CD4-positive, alpha-beta T cell (primary cell): Measurements from ENCODE around the gene IL6R. TPM values are rescaled to one million over a fixed set of nuclear protein-coding genes. Genes with fewer than 3 reads are reported as not detected.

Experiments used
- ATAC-seq: fragments of 200-7000 bp; cut with Tn5 transposase; one replicate; pipeline ENCODE4 v1.10.0; 2022; ENCODE audit warnings: mild to moderate bottlenecking; ENCODE audit not compliant: poor library complexity
- CTCF ChIA-PET: fragments of 350-600 bp; sonication (Branson Sonifier 250); formaldehyde crosslinking; loops from one replicate; lab custom pipeline; 2021; ENCODE audit warnings: antibody characterized with exemption, inconsistent platforms; lab: Charles Lee
- POLR2A ChIA-PET: fragments of 350-600 bp; sonication (Branson Sonifier 250); formaldehyde crosslinking; loops from one replicate; lab custom pipeline; 2021; ENCODE audit warnings: antibody characterized with exemption, inconsistent platforms; lab: Charles Lee
- DNase-seq, 14 experiments: peaks; one replicate each; pipeline ENCODE4 v3.0.0-alpha.2; 2013 to 2020; ENCODE audit warnings: mixed read lengths in 2 of 14
- H3K27ac ChIP-seq, 2 donors: one replicate each; pipeline versions ENCODE4 v1.5.1 to v1.7.0; 2013; ENCODE audit warnings: low read length in 2 of 2, low read depth in 1 of 2, mild to moderate bottlenecking in 1 of 2
- H3K27me3 ChIP-seq, 2 experiments: 1 replicate in 1 of 2; 2 replicates in 1 of 2; pipeline versions ENCODE4 v1.6.1 to v1.7.0; 2013; ENCODE audit warnings: low read length in 2 of 2, control low read depth in 1 of 2, mild to moderate bottlenecking in 1 of 2, moderate library complexity in 1 of 2; ENCODE audit not compliant: insufficient read depth in 2 of 2, control insufficient read depth in 1 of 2
- H3K36me3 ChIP-seq: one replicate; pipeline ENCODE4 v1.6.1; 2013; ENCODE audit warnings: low read length, control low read depth; ENCODE audit not compliant: insufficient read depth
- H3K4me1 ChIP-seq: one replicate; pipeline ENCODE4 v1.6.1; 2013; ENCODE audit warnings: low read length, control low read depth; ENCODE audit not compliant: insufficient read depth
- H3K4me3 ChIP-seq: one replicate; pipeline ENCODE4 v1.5.1; 2013; ENCODE audit warnings: mild to moderate bottlenecking, low read length, moderate library complexity
- H3K9me3 ChIP-seq, 2 experiments: 1 replicate in 1 of 2; 2 replicates in 1 of 2; pipeline versions ENCODE4 v1.6.1 to v1.7.0; 2013; ENCODE audit warnings: low read length in 2 of 2, mild to moderate bottlenecking in 2 of 2, control low read depth in 1 of 2, moderate library complexity in 1 of 2; ENCODE audit not compliant: control insufficient read depth in 1 of 2, insufficient read depth in 1 of 2
- H3K27ac Mint-ChIP-seq: one replicate; pipeline ENCODE4 v1.8.0; 2020; ENCODE audit warnings: mixed read lengths
- H3K27me3 Mint-ChIP-seq: one replicate; pipeline ENCODE4 v1.8.0; 2021; ENCODE audit warnings: mixed read lengths
- H3K36me3 Mint-ChIP-seq: one replicate; pipeline ENCODE4 v1.8.0; 2021; ENCODE audit warnings: low read depth, mixed read lengths
- H3K4me1 Mint-ChIP-seq: one replicate; pipeline ENCODE4 v1.8.0; 2021; ENCODE audit warnings: low read depth, mixed read lengths
- H3K4me3 Mint-ChIP-seq: one replicate; pipeline ENCODE4 v1.8.0; 2020; ENCODE audit warnings: mild to moderate bottlenecking, mixed read lengths
- H3K9me3 Mint-ChIP-seq: one replicate; pipeline ENCODE4 v1.8.0; 2020; ENCODE audit warnings: mixed read lengths
- CTCF ChIP-seq: fragments of 200-600 bp; IDR thresholded peaks from one replicate; pipeline ENCODE4 v1.8.0; 2022; ENCODE audit warnings: antibody characterized with exemption, mild to moderate bottlenecking
- intact Hi-C, 2 experiments: fragments of 100-400 bp; cut with DNase I in 1 of 2; cut with micrococcal nuclease in 1 of 2; formaldehyde crosslinking; loops; one replicate each; pipeline versions ENCODE4 v1.15.1 to v1.9.0; 2023 to 2025; cut with DNase I, micrococcal nuclease
- total RNA-seq, 174 experiments: library from RNA in 2 of 174; stranded (reverse) in 2 of 174; gene quantifications; one replicate each; pipeline ENCODE4 v1.2.3 and lab custom pipeline; 2021 to 2026

The IL6R gene
- total RNA-seq, 2 experiments from 2014 or later: 31.7 to 35.0 TPM

- peaks cover 32% of the 10 kb centered on the region for H3K4me1 Mint-ChIP-seq
- H3K9me3 Mint-ChIP-seq: no peaks in the 10 kb centered on the region
- ATAC-seq: no peak
- Histone ChIP-seq H3K9me3 (no peaks in the 10 kb centered on the region), H3K36me3 (peaks cover 75% of the 10 kb centered on the region), H3K4me3 (no peak overlapping the region), H3K4me1 (peaks cover 19% of the 10 kb centered on the region), H3K27ac (no peak overlapping the region), H3K27me3 (no peaks in the 10 kb centered on the region)
- DNase-seq: no peak
- ChIA-PET CTCF (no interaction called here), POLR2A (interaction anchor here (0.6 kb wide), 1 partner anchor 10 kb away, joined by 3 read pairs; no protein-coding TSS in a partner anchor)
- H3K27me3 Mint-ChIP-seq: no peaks in the 10 kb centered on the region
- no peak overlapping the region for H3K4me3 Mint-ChIP-seq
- H3K27ac Mint-ChIP-seq: peak overlapping the region; percentile 76
- intact Hi-C loops: no loop called here
- H3K36me3 Mint-ChIP-seq: peaks cover 87% of the 10 kb centered on the region
- TF ChIP-seq CTCF: no peak
Measured at GRCh38 chr1:154453161-154453560, 48.0 kb downstream of the IL6R start.

DNA sequence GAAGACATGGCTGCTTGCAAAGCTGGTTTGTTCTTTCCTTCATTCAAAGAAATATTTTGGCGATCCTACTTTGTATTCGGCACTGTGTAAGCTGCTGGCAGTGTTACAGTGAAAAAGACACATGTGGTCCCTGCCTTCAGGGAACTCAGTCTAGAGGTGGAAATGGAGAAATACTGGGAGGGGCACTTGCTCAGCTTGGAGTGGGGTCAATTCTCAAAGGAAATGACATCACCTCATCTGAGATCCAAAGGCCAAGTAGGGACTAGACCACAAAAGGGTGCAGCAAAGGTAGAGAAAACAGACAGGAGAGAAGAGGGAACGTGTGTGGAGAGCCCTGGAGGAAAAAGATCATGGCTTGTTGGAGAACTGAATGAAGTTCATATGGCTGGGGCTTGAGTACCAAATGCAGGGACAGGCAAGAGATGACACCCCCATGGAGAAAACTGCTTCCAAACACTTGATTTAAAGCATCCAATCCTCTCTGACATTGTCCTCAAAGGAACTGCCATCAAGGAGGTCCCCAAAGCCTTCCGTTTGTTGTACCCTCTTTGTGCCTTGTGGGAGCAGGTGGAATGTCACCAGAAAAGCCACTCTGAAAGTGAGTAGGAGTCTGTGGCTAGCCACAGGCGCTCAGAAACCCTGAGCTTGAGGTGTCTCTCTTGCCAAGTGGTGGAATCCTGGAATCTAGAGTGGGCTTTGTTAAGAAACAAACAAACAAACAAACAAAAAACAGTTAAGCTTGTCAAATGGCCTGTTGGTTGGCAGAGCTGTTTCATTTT lies 48.6 kb downstream of the IL6R start:
- ATAC-seq (no peak), DNase-seq (no peak)
- POLR2A ChIA-PET: interaction anchor here (0.7 kb wide), 1 partner anchor 46 kb away, joined by 4 read pairs; no protein-coding TSS in a partner anchor
- no peak overlapping the region for H3K27ac ChIP-seq
- H3K9me3 Mint-ChIP-seq: no peaks in the 10 kb centered on the region
- H3K4me3 Mint-ChIP-seq: no peak overlapping the region
- no peaks in the 10 kb centered on the region for H3K27me3 ChIP-seq
- no peak for TF ChIP-seq CTCF
- H3K27ac Mint-ChIP-seq: peak overlapping the region; percentile 76
- H3K27me3 Mint-ChIP-seq: no peaks in the 10 kb centered on the region
- peaks cover 16% of the 10 kb centered on the region for H3K4me1 ChIP-seq
- CTCF ChIA-PET: no interaction called here
- no peaks in the 10 kb centered on the region for H3K9me3 ChIP-seq
- H3K4me3 ChIP-seq: no peak overlapping the region
- H3K4me1 Mint-ChIP-seq: peaks cover 32% of the 10 kb centered on the region
- H3K36me3 ChIP-seq: peaks cover 75% of the 10 kb centered on the region
- intact Hi-C loops: no loop called here
- H3K36me3 Mint-ChIP-seq: peaks cover 85% of the 10 kb centered on the region

DNA sequence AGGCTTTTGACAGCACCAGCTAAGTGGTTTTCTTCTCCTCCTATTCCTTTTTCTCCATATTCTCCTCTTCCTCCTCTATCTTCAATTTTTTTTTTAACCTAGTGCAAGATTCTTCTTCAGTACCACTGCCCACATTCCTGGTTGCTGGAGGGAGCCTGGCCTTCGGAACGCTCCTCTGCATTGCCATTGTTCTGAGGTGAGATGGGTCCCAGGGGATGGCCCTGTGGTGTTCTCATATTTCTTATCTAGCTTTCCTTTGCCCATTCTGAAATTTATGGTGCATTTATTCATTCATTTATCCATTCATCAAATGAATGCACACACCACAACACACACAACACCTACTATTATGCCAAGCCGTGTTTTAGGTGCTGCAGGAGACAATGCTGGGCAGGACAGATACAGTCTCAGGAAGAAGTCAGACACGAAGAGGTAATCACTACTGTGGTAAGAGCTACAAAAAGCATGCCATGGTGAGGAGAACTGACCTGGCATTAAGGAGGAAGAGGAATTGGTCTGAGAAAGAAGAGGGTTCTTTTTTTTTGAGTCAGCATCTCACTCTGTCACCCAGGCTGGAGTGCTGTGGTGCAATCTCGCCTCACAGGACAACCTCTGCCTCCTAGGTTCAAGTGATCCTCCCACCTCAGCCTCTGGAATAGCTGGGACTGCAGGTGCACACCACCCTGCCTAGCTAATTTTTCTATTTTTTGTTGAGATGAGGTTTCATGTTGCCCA lies 49.4 kb downstream of the IL6R start:
- TF ChIP-seq CTCF: no peak
- Mint-ChIP-seq H3K4me3 (no peak overlapping the region), H3K9me3 (no peaks in the 10 kb centered on the region), H3K36me3 (peaks cover 82% of the 10 kb centered on the region), H3K4me1 (peaks cover 33% of the 10 kb centered on the region), H3K27me3 (no peaks in the 10 kb centered on the region), H3K27ac (peak overlapping the region; percentile 76)
- no peaks in the 10 kb centered on the region for H3K9me3 ChIP-seq
- no peak overlapping the region for H3K27ac ChIP-seq
- H3K27me3 ChIP-seq: no peaks in the 10 kb centered on the region
- peaks cover 23% of the 10 kb centered on the region for H3K4me1 ChIP-seq
- ChIA-PET POLR2A (interaction anchor here (0.7 kb wide), 1 partner anchor 47 kb away, joined by 4 read pairs; no protein-coding TSS in a partner anchor), CTCF (no interaction called here)
- H3K36me3 ChIP-seq: peaks cover 79% of the 10 kb centered on the region
- intact Hi-C loops: no loop called here
- DNase-seq (peak in 1 of 14 experiments; percentile 32), ATAC-seq (no peak)
- no peak overlapping the region for H3K4me3 ChIP-seq
